Measurements from ENCODE around the gene CMIP.

CMIP gene

DNA sequence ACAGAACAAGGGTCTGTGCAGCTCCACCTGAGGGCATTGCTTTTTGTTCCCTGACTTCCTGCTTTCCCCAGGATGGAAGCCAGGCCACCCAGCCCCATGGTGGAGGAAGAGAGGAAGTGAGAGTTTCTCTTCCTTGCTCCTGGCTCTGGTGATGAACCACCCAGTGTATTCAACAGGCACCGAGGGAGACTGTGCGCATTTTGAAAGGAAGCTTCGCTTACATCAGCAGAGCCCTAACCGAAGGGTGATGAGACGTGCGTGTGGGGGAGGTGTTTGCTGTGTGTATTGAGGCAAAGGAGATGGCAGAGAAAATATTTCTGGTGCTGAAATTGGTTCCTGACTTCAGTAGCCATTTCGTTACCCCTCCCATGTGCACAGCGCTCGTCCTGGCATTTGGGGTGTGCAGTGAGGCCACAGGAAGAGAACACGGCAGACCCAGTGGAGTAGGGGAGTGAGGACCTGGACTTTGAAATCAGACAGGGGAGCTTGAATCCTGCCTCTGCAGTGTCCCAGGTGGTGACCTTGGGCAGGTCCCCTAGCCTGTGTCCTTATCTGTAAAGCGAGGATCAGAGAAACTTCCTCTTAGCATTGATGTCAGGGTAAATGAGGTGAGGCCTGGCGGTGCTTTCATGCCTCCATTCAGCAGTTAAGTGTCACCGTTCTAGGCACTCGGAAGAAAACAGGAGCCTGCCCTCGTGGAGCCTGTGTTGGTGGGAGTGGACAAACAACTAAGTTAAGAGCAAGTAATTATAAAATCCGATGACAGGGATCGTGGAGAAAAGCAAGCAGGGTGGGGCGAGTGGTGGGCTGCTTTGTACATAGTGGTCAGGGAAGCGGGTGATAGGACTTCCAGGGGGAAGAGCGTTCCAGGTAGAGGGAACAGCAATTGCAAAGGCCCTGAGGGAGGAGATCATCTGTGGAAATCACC lies 7.4 kb downstream of the CMIP start:
- TF ChIP-seq, protein P1, sequence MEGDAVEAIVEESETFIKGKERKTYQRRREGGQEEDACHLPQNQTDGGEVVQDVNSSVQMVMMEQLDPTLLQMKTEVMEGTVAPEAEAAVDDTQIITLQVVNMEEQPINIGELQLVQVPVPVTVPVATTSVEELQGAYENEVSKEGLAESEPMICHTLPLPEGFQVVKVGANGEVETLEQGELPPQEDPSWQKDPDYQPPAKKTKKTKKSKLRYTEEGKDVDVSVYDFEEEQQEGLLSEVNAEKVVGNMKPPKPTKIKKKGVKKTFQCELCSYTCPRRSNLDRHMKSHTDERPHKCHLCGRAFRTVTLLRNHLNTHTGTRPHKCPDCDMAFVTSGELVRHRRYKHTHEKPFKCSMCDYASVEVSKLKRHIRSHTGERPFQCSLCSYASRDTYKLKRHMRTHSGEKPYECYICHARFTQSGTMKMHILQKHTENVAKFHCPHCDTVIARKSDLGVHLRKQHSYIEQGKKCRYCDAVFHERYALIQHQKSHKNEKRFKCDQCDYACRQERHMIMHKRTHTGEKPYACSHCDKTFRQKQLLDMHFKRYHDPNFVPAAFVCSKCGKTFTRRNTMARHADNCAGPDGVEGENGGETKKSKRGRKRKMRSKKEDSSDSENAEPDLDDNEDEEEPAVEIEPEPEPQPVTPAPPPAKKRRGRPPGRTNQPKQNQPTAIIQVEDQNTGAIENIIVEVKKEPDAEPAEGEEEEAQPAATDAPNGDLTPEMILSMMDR (IDR thresholded peaks at IDR 0.05), result no peak

DNA sequence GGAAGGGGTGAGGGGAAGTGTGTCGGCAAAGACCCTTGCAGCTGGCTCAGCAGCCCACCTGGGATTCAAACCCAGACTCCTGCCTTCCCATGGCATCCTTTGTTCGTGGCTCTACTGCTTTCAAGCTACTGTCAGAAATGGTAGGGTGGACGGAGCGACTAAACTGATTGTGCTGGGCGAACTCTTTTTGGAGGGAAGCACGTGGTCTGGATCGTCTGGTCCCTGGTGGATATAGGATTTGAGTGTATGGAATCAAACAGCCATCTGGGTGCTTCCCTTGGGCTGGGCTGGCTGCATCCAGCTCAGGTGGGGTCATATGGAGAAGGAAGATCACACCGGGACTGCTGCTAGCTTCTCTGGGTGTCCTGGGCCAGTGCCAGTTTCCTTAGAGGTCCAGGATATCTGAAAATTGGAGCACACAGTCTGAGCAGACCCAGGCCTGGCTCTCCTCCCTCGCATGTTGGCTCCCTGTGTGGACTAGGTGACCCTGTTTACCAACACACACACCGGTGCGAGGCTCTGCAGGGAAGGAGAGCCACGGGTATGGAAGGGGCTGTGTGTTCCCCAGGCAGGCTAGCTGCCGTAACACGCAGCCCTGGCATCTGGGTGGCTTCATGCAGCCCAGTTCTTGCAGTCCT lies 8.6 kb downstream of the CMIP start:
- TF ChIP-seq, protein P1 (IDR thresholded peaks at IDR 0.05), result no peak

- TF ChIP-seq, protein P1 (IDR thresholded peaks at IDR 0.05), result no peak
These were observed 9.4 kb downstream of the CMIP start for GRCh38 chr16:81454044-81454443.

DNA sequence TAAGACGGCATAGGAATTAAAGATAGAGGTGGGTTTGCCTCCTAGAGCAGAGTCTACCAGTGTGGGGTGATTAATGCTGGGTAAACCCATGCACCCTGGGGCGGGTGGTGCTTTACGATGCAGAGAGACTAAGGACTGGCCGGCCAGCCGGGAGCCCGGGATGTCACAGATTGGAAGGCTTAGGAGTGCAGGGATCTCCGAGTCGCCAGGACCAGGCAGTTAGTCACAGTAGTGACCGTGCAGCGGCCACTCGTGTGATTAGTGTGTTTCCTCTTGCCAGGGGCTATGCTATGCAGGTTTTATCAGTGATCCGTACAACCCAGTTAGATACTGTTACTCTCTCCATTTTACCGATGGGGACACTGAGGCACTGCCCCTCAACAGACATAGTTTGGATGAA lies 10.4 kb downstream of the CMIP start:
- TF ChIP-seq, protein P1 (IDR thresholded peaks at IDR 0.05), result no peak

- TF ChIP-seq, protein P1 (IDR thresholded peaks at IDR 0.05), result no peak
These were observed 11.3 kb downstream of the CMIP start for GRCh38 chr16:81455720-81456494.

- TF ChIP-seq, protein P1 (IDR thresholded peaks at IDR 0.05), result no peak
These were observed 12.1 kb downstream of the CMIP start for GRCh38 chr16:81456523-81457325.

All from LNCAP (cell line).